Stimulated activated CD8-positive, alpha-beta memory T cell treated with anti-CD3 and anti-CD28 coated beads, Interleukin-7, amount 100 ng/mL, for 1 hour (primary cell): ENCODE measurements around the gene ANKFN1.
"Not testable (repeated sequence)": the region's sequence is repeated elsewhere in the genome, so short reads cannot be mapped to it uniquely, and the experiment has no call there.

Experiments
- DNase-seq, 2 donors: peaks; one replicate each; pipeline ENCODE4 v3.0.0-alpha.2; 2020; ENCODE audit warnings: low read depth in 2 of 2

Gene ANKFN1

DNA sequence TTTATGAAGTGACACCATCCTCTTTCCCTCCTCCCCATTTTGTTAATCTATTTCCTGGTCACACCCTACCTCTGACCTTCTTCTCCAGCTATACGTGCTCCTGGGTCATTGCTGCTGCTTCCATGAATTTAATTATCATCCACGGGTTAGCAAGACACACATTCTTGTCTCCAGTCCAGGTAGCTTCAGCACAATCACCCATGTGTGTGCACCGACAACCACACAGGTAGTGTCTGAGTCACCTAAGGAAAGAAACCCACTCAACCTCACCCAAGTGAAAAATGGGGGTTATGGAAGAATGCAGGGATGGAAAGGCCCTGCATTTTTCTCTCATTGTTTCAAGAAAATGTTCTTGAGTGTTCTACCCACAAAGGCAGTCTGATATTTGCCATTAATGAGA lies 135.5 kb downstream of the ANKFN1 start:
- DNase-seq = not testable (repeated sequence)

DNA sequence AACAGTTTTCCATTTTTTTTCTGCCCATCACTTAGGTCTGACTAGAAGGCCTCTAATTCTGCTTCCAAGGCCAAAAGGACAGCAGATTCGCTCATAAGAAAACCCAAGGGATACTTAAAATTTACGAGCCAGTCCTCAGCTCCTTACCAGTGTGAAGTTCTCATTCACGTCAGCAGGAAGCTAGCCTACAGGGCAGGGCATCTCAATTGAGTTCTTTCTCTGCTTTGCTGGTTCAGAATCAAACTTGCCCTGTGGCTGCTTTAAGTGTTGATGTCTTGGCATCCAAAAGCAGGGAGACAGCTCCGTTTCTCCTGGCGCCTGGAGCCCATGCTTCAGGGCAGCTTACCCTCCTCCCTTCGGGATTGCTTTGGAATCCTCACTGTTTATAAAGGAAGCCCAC lies 136.0 kb downstream of the ANKFN1 start:
- DNase-seq = no peak

DNA sequence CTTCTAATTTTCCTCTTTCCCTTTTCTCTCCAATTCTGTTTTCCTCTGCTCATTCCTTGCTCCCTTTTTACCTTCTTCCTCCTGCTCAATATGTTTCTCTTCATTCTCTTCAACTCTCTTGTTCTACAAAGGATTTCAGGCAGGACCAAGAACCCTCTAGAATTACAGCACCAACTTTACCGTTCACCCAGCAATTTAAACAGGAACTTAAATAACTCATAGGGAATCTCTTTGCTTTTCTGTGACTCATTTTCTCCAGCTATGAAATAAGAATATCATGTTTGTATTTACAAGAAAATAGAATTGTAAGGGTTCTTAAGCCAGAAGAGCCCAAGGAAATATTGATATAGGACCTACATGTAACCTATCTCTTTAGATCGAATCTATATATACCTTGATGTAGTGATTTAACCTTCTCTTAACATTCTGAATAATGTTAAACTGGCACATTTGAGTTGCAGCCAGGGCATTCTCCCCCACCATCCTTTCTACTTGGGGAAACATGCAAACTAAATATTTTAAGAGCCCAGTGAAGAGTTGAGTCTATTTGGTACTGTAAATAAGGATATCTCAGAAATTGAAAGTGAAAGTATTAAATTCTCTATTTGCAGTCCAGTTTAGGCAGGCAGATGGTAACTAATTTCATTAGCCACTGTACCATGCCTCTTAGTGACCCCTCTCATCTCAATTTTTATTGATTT lies 137.0 kb downstream of the ANKFN1 start:
- no peak for DNase-seq

- DNase-seq = no peak
These were observed 137.5 kb downstream of the ANKFN1 start for GRCh38 chr17:56290802-56291118.

GRCh38 chr17:56291226-56291805 lies 138.0 kb downstream of the ANKFN1 start:
- no peak for DNase-seq

GRCh38 chr17:56292010-56292409 lies 138.7 kb downstream of the ANKFN1 start:
- DNase-seq = no peak

GRCh38 chr17:56292578-56292977 lies 139.3 kb downstream of the ANKFN1 start:
- DNase-seq = no peak

- DNase-seq = no peak
These were observed 143.9 kb downstream of the ANKFN1 start for GRCh38 chr17:56297184-56297583.

GRCh38 chr17:56298846-56299245 lies 145.6 kb downstream of the ANKFN1 start:
- no peak for DNase-seq

DNA sequence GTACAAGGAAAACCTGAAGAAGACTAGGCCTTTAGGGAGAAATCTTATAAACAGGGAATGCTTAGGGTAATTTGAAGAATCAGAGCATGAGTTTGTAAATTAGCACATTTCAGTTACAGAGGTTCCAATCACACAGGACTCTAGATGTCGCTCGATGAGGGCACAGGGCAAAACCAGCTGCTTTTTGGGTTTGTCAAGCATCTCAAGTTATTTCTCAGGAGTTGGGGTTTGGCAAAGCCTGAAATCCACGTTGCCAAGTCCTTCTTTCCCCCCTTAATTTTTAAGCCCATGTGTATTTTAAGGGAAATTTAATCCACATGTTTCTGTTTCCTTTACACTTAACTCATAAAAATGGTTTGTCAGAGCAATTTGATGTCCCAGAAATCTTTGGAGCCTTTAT lies 146.9 kb downstream of the ANKFN1 start:
- DNase-seq = no peak

DNA sequence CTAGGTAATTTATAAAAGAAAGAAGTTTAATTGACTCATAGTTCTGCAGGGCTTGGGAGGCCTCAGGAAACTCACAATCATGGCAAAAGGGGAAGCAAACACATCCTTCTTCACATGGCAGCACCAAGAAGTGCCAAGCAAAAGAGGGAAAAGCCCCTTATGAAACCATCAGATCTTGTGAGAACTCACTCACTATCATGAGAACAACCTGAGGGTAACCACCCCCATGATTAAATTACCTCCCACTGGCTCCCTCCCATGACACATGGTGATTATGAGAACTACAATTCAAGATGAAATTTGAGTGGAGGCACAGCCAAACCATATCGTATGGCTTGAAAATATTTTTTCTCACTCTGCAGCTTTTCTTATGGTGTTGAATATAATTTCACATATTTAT lies 151.7 kb downstream of the ANKFN1 start:
- DNase-seq = no peak

GRCh38 chr17:56309897-56310296 lies 156.6 kb downstream of the ANKFN1 start:
- no peak for DNase-seq

GRCh38 chr17:56310782-56311181 lies 157.5 kb downstream of the ANKFN1 start:
- no peak for DNase-seq

DNA sequence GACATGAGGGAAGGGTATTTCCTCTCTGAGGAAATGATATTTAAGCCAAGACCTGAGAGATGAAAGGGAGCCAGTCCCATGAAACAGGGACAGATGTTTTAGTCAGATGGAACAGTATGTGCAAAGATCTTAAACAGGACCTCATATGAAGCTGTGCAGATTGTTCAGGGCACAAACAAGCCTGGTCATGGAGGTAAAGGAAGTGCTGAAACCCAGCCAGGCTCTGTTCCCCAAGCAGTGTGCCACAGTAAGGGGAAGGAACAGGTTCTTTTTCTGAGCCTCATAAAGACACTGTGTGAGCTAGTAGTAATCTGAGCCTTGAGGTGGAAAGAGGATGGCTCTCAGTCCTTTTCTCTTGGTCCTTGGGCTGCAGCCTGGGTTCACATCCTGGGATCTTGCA lies 159.9 kb downstream of the ANKFN1 start:
- DNase-seq = no peak

- DNase-seq = no peak
These were observed 160.8 kb downstream of the ANKFN1 start for GRCh38 chr17:56314026-56314425.

DNA sequence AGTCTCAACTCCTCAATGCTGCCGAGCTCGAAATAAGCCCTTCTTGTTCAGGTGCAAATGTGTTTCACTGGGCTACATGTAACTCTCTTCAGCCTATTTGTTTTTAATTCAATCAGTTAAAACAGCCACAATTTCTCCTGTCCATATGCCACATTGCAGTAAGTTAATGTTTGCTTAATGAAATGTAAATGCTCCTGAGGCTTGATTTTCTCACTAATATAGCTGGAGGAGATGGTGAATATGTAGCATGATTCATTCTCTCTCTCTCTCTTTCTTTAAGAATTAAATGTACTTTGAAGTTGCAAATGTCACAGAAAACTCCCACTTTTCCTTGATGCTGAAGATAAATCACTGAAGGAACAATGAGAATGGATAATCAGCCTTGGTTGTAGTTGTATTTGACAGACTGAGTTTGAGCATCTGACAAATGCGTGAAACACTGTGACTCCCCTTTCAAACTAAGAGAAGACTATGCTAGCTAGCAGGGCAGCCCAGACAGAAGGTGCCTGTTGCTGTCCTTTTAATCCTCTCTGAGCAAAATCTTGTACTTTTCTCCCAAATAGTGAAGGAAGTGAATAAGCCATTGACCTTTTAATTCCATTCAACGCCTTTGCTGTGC lies 161.8 kb downstream of the ANKFN1 start:
- no peak for DNase-seq

- no peak for DNase-seq
These were observed 163.3 kb downstream of the ANKFN1 start for GRCh38 chr17:56316604-56317003.

GRCh38 chr17:56317351-56318208 lies 164.3 kb downstream of the ANKFN1 start:
- no peak for DNase-seq

GRCh38 chr17:56319531-56319930 lies 166.3 kb downstream of the ANKFN1 start:
- no peak for DNase-seq

DNA sequence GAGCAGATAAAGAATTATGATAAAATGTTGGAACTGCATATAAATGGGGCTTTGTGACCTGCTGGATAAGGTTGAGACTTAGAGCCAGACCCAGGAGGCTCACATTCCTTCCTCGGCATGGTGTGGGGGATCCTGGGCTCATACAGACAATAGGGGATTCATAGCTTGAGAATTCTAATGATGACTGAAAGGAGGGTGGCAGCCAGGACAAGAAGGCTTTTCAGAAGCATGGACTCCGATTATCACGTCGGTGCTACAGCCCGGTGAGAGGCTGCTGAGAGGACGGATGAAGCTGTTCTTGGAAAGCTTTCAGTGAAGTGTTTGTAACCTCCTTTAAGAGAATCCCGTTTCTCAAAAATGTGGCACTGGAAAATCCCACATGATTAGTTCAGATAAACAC lies 167.2 kb downstream of the ANKFN1 start:
- no peak for DNase-seq

DNA sequence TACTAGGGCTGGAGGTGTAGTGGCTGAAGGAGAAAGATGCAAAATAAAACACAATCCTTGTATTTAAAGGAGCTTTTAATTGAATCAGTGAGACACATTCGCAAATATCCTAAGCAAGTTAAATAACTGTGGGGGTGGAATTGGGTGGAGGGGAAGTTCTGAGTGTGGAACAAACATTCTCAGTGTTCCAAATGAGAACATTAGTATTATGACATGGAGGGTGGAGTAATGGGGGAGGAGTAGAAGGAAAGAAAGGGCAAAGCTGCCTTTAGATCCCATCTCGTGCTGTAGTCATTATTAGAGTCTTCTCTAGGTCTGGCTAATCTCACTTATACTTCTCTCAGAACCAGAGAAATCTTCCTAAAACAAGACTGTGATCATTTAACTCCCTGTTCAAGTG lies 169.7 kb downstream of the ANKFN1 start:
- DNase-seq = no peak

DNA sequence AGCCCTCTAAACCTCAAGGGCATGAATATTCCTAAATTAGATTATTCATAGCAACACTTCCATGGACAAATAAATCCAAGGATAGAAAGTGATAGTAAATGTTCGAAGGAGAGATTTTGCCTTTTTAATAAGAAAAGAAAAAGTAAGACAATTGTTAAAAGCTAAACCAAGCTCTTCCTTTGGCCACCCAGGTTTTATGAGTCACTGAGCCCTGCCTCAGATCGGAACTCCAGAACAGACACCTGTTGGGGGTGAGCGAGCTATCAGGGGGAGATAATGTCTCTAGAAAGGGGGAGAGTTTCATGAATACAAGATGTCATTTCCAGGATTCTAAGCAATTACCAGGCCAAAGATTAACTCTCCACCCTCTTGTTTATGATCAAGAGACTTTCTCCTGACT lies 171.4 kb downstream of the ANKFN1 start:
- no peak for DNase-seq
